Measurements from ENCODE around the gene ERV3-1. TPM values are rescaled to one million over a fixed set of nuclear protein-coding genes. Genes with fewer than 3 reads are reported as not detected.
A peak's percentile ranks its signal among the peaks of the same experiment; 100 is the strongest.
"Not testable (repeated sequence)": the region's sequence is repeated elsewhere in the genome, so short reads cannot be mapped to it uniquely, and the experiment has no call there.

ERV3-1 gene
- polyA plus RNA-seq, 4 donors: 0.27 to 21.7 (median 8.6) TPM

DNA sequence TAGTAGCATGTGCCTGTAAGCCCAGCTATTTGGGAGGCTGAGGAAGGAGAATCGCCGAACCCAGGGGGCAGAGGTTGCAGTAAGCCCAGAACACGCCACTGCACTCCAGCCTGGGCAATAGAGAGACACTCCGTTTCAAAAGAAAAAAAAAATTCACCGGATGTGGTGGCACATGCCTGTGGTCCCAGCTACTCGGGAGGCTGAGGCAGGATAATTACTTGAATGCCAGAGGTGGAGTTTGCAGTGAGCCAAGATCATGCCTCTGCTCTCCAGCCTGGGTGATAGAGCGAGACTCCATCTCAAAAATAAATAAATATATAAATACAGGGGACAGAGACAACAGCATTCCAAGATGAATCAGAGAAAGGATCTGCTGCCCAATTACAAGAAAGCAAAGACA lies 3.4 kb upstream of the ERV3-1 start:
- not testable (repeated sequence) for H3K4me3 ChIP-seq (ENCODE audit: low read depth in 1 of 3, low read length in 3 of 3); H3K9me3 ChIP-seq (ENCODE audit: control insufficient read depth in 2 of 2, insufficient read depth in 1 of 2, low read depth in 1 of 2, low read length in 1 of 2); H3K27me3 ChIP-seq (ENCODE audit: control insufficient read depth in 3 of 3, insufficient read depth in 3 of 3, low read length in 3 of 3); DNase-seq; FAIRE-seq; H3K27ac ChIP-seq (ENCODE audit: low read depth in 1 of 3, low read length in 2 of 3); H3K36me3 ChIP-seq (ENCODE audit: control insufficient read depth in 3 of 3, insufficient read depth in 2 of 3, low read depth in 1 of 3, low read length in 3 of 3); H3K4me1 ChIP-seq (ENCODE audit: control insufficient read depth in 3 of 3, insufficient read depth in 2 of 3, low read depth in 1 of 3, low read length in 2 of 3)
- WGBS, 3 donors: 86 to 91% (median 88%) methylated on average over 7 of the region's 7 CpGs

DNA sequence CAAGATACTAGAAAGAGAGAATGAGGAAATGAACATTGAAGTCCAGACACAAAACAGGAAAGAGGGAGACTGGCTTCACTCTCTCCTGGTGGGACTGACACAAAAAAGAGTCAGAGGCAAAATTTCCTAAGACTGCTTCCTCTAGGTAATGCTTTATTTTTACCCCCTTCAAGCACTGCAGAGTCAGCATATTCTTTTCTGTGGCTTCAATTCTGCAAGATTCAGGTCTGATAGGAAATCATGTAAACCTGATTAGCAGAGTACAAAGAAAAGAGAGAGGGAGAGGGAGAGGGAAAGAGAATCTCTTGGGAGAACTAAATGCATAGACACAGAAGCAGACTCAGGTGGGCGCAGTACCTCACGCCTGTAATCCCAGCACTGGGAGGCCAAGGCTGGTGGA lies 2.9 kb upstream of the ERV3-1 start:
- WGBS, 3 donors: 90 to 100% (median 94%) methylated on average over 2 of the region's 2 CpGs
- not testable (repeated sequence) for H3K4me3 ChIP-seq (ENCODE audit: low read depth in 1 of 3, low read length in 3 of 3); H3K27ac ChIP-seq (ENCODE audit: low read depth in 1 of 3, low read length in 2 of 3); H3K36me3 ChIP-seq (ENCODE audit: control insufficient read depth in 3 of 3, insufficient read depth in 2 of 3, low read depth in 1 of 3, low read length in 3 of 3); H3K4me1 ChIP-seq (ENCODE audit: control insufficient read depth in 3 of 3, insufficient read depth in 2 of 3, low read depth in 1 of 3, low read length in 2 of 3); FAIRE-seq; DNase-seq; H3K9me3 ChIP-seq (ENCODE audit: control insufficient read depth in 2 of 2, insufficient read depth in 1 of 2, low read depth in 1 of 2, low read length in 1 of 2); H3K27me3 ChIP-seq (ENCODE audit: control insufficient read depth in 3 of 3, insufficient read depth in 3 of 3, low read length in 3 of 3)

DNA sequence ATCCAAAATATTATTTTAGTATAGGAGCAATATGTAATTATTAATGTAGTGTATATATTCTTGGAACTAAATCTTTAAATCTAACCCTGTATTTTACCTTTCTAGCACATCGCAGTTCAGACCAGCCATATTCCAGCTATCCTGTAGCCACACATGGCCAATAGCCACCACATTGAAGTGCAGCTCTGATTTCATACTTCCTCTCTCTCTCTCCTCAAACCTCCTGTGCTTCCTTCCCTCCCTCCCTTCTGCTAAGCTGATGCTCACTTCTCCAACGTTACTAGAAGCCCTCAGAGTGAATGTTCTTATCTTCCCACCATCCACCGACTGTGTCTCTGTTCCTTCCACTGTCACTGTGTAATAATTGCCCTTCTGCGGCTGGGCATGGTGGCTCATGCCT lies 549 bp upstream of the ERV3-1 start:
- not testable (repeated sequence) for FAIRE-seq
- WGBS, 3 donors: 71 to 80% (median 73%) methylated on average over 4 of the region's 4 CpGs

DNA sequence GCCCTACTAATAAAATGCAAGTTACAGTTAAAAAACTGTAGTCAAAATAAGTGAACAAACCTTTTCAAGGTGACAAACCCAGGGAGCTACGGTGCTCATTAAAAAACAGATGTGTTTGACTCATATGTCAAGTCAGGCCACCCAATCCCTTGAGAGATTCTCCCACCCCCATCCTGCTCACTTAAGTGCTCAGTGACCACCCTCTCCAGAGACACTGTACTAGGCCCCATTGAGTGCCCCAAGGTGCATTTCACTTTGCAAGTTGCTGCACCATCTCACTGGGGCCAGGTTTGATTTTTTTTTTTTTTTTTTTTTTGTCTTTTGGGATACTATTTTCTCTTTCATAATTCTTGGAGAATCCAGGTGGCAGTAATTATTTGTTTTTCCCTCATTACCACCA lies 1.9 kb downstream of the ERV3-1 start:
- H3K27ac ChIP-seq (ENCODE audit: low read depth in 1 of 3, low read length in 2 of 3): peak overlapping the region in 1 of 3 donors; percentile 4
- peak overlapping the region in 1 of 3 donors; percentile 83 for H3K4me3 ChIP-seq (ENCODE audit: low read depth in 1 of 3, low read length in 3 of 3)
- peaks cover 0 to 13% (median 0%) of the 10 kb centered on the region in 3 donors for H3K36me3 ChIP-seq (ENCODE audit: control insufficient read depth in 3 of 3, insufficient read depth in 2 of 3, low read depth in 1 of 3, low read length in 3 of 3)
- H3K9me3 ChIP-seq (ENCODE audit: control insufficient read depth in 2 of 2, insufficient read depth in 1 of 2, low read depth in 1 of 2, low read length in 1 of 2): peaks cover 0 to 31% of the 10 kb centered on the region in 2 donors
- DNase-seq: no peak
- H3K4me1 ChIP-seq (ENCODE audit: control insufficient read depth in 3 of 3, insufficient read depth in 2 of 3, low read depth in 1 of 3, low read length in 2 of 3): peaks cover 0 to 2% (median 0%) of the 10 kb centered on the region in 3 donors
- FAIRE-seq: no peak
- H3K27me3 ChIP-seq (ENCODE audit: control insufficient read depth in 3 of 3, insufficient read depth in 3 of 3, low read length in 3 of 3): no peaks in the 10 kb centered on the region
- WGBS, 3 donors: 77 to 81% (median 79%) methylated on average over 1 of the region's 1 CpG

More for the DNA sequence above, 549 bp upstream of the ERV3-1 start:
- peak overlapping the region in 1 of 3 donors; percentile 82 for H3K27ac ChIP-seq (ENCODE audit: low read depth in 1 of 3, low read length in 2 of 3)
- not testable (repeated sequence) for H3K36me3 ChIP-seq (ENCODE audit: control insufficient read depth in 3 of 3, insufficient read depth in 2 of 3, low read depth in 1 of 3, low read length in 3 of 3); H3K4me1 ChIP-seq (ENCODE audit: control insufficient read depth in 3 of 3, insufficient read depth in 2 of 3, low read depth in 1 of 3, low read length in 2 of 3); H3K4me3 ChIP-seq (ENCODE audit: low read depth in 1 of 3, low read length in 3 of 3); DNase-seq; H3K27me3 ChIP-seq (ENCODE audit: control insufficient read depth in 3 of 3, insufficient read depth in 3 of 3, low read length in 3 of 3)
- peaks cover 0 to 13% of the 10 kb centered on the region in 2 donors for H3K9me3 ChIP-seq (ENCODE audit: control insufficient read depth in 2 of 2, insufficient read depth in 1 of 2, low read depth in 1 of 2, low read length in 1 of 2)

DNA sequence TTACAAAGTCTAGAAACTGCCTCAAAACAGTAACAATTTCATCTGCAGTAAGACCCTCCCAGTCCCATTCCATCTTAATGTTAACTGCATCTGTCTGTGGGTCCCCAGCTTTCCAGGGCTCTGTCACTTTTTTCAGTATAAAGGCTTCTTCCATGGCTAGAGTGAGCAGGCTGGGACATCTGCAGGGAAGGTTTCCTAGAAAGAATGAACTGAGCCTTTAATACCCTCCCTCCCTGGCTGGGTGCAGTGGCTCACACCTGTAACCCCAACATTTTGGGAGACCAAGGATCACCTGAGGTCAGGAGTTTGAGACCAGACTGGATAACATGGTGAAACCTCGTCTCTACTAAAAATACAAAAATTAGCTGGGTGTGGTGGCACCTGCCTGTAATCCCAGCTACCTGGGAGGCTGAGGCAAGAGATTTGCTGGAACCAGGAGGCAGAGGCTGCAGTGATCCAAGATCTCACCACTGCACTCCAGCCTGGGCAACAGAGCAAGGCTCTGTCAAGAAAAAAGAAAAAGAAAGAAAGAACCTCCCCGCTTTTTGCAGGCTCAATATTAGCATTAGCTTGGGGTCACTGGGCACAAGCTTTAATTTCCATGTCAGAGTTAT lies 3.4 kb downstream of the ERV3-1 start:
- FAIRE-seq: no peak
- WGBS, 3 donors: 97 to 100% (median 98%) methylated on average over 2 of the region's 2 CpGs
- H3K4me1 ChIP-seq (ENCODE audit: control insufficient read depth in 3 of 3, insufficient read depth in 2 of 3, low read depth in 1 of 3, low read length in 2 of 3): peaks cover 0 to 2% (median 0%) of the 10 kb centered on the region in 3 donors

DNA sequence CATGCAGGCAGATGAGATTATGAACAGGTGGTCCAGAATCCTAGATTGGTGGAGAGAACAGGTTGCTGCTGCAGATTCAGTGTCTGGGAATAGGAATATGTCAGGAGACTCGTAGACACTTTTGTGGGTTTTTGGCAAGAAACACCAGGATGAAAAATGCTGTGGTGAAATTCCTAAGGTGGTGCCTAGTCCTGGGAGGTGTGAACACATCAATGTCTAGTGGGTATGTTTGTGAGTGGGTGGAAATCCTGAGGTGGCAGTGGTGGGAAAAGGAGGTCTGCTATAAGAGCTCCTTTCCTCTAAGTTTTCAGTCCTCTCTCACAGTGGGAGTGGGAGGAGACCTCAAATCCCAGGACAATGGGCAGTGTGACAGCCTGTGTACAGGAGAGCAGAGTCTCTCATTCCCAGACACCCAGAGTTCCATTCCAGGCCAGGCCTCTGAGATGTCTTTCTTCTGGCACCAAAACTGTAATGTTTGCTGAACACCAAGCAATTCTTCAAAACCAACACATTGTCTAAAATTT lies 5.1 kb downstream of the ERV3-1 start:
- peaks cover 0 to 33% (median 0%) of the 10 kb centered on the region in 3 donors for H3K36me3 ChIP-seq (ENCODE audit: control insufficient read depth in 3 of 3, insufficient read depth in 2 of 3, low read depth in 1 of 3, low read length in 3 of 3)
- no peak for FAIRE-seq
- no peak overlapping the region for H3K4me3 ChIP-seq (ENCODE audit: low read depth in 1 of 3, low read length in 3 of 3)
- DNase-seq: no peak
- peak overlapping the region in 1 of 3 donors; percentile 4 for H3K27ac ChIP-seq (ENCODE audit: low read depth in 1 of 3, low read length in 2 of 3)
- 0% methylated on average over 1 of the region's 1 CpG for WGBS, 3 donors
- H3K27me3 ChIP-seq (ENCODE audit: control insufficient read depth in 3 of 3, insufficient read depth in 3 of 3, low read length in 3 of 3): no peaks in the 10 kb centered on the region
- peaks cover 0 to 63% of the 10 kb centered on the region in 2 donors for H3K9me3 ChIP-seq (ENCODE audit: control insufficient read depth in 2 of 2, insufficient read depth in 1 of 2, low read depth in 1 of 2, low read length in 1 of 2)
- H3K4me1 ChIP-seq (ENCODE audit: control insufficient read depth in 3 of 3, insufficient read depth in 2 of 3, low read depth in 1 of 3, low read length in 2 of 3): peaks cover 0 to 2% (median 0%) of the 10 kb centered on the region in 3 donors

More for the DNA sequence above, 3.4 kb downstream of the ERV3-1 start:
- Histone ChIP-seq H3K36me3 (ENCODE audit: control insufficient read depth in 3 of 3, insufficient read depth in 2 of 3, low read depth in 1 of 3, low read length in 3 of 3) (peaks cover 0 to 22% (median 0%) of the 10 kb centered on the region in 3 donors), H3K27me3 (ENCODE audit: control insufficient read depth in 3 of 3, insufficient read depth in 3 of 3, low read length in 3 of 3) (no peaks in the 10 kb centered on the region), H3K9me3 (ENCODE audit: control insufficient read depth in 2 of 2, insufficient read depth in 1 of 2, low read depth in 1 of 2, low read length in 1 of 2) (peaks cover 0 to 46% of the 10 kb centered on the region in 2 donors), H3K27ac (ENCODE audit: low read depth in 1 of 3, low read length in 2 of 3) (peak overlapping the region in 1 of 3 donors; percentile 39), H3K4me3 (ENCODE audit: low read depth in 1 of 3, low read length in 3 of 3) (no peak overlapping the region)
- DNase-seq: no peak

DNA sequence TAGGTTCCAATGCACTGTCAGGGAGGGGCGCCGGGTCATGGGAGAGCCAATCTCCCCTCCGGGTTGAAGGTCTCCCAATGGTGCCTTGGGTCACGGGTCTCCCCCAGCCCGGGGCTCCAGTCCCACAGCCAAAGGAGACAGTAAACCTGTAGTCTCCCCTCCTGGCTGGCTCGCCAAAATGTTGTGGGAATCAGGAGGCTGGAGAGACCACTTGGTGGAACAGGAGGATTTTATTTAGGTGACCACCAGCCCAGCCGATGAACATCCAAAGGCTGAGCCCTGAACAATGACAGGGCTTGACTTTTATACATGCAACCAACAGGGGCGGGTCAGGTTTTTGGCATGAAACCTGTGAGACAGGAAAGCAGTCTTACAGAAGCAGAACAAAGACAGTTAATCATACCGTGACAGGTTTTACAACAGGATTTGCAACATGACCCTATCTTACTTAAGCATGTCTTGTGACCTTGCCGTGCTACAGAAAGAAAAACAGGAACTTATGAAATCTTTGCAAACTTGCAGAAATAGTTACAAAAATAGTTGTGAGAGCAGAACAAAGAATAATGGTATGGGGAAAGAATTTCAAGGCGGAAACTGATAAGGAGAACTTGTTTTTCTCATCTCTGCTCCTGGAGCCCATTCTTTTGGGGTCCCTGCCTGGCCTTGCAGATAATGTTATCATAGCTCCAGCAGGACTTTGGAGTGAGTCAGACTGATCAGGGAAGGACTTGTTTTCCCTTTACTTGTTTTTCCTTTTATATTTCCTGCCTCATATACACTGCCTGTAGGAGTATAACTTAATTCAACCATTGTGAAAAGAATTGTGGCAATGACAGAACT lies 7.1 kb downstream of the ERV3-1 start:
- DNase-seq: peak in 1 of 2 donors; percentile 43
- Histone ChIP-seq H3K4me3 (ENCODE audit: low read depth in 1 of 3, low read length in 3 of 3) (no peak overlapping the region), H3K9me3 (ENCODE audit: control insufficient read depth in 2 of 2, insufficient read depth in 1 of 2, low read depth in 1 of 2, low read length in 1 of 2) (peaks cover 0 to 83% of the 10 kb centered on the region in 2 donors), H3K4me1 (ENCODE audit: control insufficient read depth in 3 of 3, insufficient read depth in 2 of 3, low read depth in 1 of 3, low read length in 2 of 3) (no peaks in the 10 kb centered on the region), H3K27ac (ENCODE audit: low read depth in 1 of 3, low read length in 2 of 3) (peak overlapping the region in 1 of 3 donors; percentile 64), H3K36me3 (ENCODE audit: control insufficient read depth in 3 of 3, insufficient read depth in 2 of 3, low read depth in 1 of 3, low read length in 3 of 3) (peaks cover 0 to 31% (median 0%) of the 10 kb centered on the region in 3 donors), H3K27me3 (ENCODE audit: control insufficient read depth in 3 of 3, insufficient read depth in 3 of 3, low read length in 3 of 3) (no peaks in the 10 kb centered on the region)
- FAIRE-seq: no peak
- WGBS, 3 donors: 83 to 91% (median 84%) methylated on average over 11 of the region's 11 CpGs

DNA sequence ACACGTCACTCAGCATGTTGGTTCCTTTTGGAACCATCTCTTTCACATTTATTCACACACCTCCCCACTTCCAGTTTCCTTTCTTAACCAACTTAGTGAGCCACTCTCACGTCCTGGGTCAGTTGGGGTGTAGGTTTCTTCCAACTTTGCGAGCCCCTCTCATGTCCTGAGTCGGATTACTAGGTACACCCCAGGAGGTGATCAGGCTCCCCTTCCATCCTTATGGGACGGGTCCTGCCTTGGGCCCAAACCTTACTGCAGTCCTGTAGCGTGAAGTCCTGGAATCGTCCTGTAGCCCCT lies 7.7 kb downstream of the ERV3-1 start:
- DNase-seq: no peak
- no peak for FAIRE-seq
- H3K4me1 ChIP-seq (ENCODE audit: control insufficient read depth in 3 of 3, insufficient read depth in 2 of 3, low read depth in 1 of 3, low read length in 2 of 3): no peaks in the 10 kb centered on the region
- H3K27me3 ChIP-seq (ENCODE audit: control insufficient read depth in 3 of 3, insufficient read depth in 3 of 3, low read length in 3 of 3): no peaks in the 10 kb centered on the region
- no peak overlapping the region for H3K4me3 ChIP-seq (ENCODE audit: low read depth in 1 of 3, low read length in 3 of 3)
- H3K9me3 ChIP-seq (ENCODE audit: control insufficient read depth in 2 of 2, insufficient read depth in 1 of 2, low read depth in 1 of 2, low read length in 1 of 2): peaks cover 0 to 85% of the 10 kb centered on the region in 2 donors
- peaks cover 0 to 28% (median 0%) of the 10 kb centered on the region in 3 donors for H3K36me3 ChIP-seq (ENCODE audit: control insufficient read depth in 3 of 3, insufficient read depth in 2 of 3, low read depth in 1 of 3, low read length in 3 of 3)
- peak overlapping the region in 1 of 3 donors; percentile 64 for H3K27ac ChIP-seq (ENCODE audit: low read depth in 1 of 3, low read length in 2 of 3)
- 94 to 99% (median 97%) methylated on average over 7 of the region's 7 CpGs for WGBS, 3 donors

Measured in small intestine (tissue), 7 donors.